ENCODE results near the gene TMEM200A.
A peak's percentile ranks its signal among the peaks of the same experiment; 100 is the strongest.

Gene TMEM200A

GRCh38 chr6:130381012-130381411 is 15.2 kb downstream of the TMEM200A start:
- Histone ChIP-seq H3K9me3 (ENCODE audit: severe bottlenecking) (no peaks in the 10 kb centered on the region), H3K4me1 (ENCODE audit: insufficient read depth, poor library complexity, severe bottlenecking) (peaks cover 11% of the 10 kb centered on the region), H3K27ac (ENCODE audit: poor library complexity, severe bottlenecking) (no peak overlapping the region), H3K27me3 (ENCODE audit: insufficient read depth, poor library complexity, severe bottlenecking) (no peaks in the 10 kb centered on the region), H3K36me3 (ENCODE audit: low read depth) (no peaks in the 10 kb centered on the region), H3K4me3 (ENCODE audit: severe bottlenecking) (no peak overlapping the region)
- no peak for DNase-seq (ENCODE audit: low spot score)
- ATAC-seq (ENCODE audit: low read depth), result no peak
- no peak for TF ChIP-seq CTCF (IDR thresholded peaks at IDR 0.05; ENCODE audit: poor library complexity, severe bottlenecking)

GRCh38 chr6:130381459-130382380 is 15.9 kb downstream of the TMEM200A start:
- TF ChIP-seq CTCF (IDR thresholded peaks at IDR 0.05; ENCODE audit: poor library complexity, severe bottlenecking), result no peak
- Histone ChIP-seq H3K4me1 (ENCODE audit: insufficient read depth, poor library complexity, severe bottlenecking) (peaks cover 11% of the 10 kb centered on the region), H3K9me3 (ENCODE audit: severe bottlenecking) (no peaks in the 10 kb centered on the region), H3K27ac (ENCODE audit: poor library complexity, severe bottlenecking) (no peak overlapping the region), H3K36me3 (ENCODE audit: low read depth) (no peaks in the 10 kb centered on the region), H3K27me3 (ENCODE audit: insufficient read depth, poor library complexity, severe bottlenecking) (no peaks in the 10 kb centered on the region), H3K4me3 (ENCODE audit: severe bottlenecking) (no peak overlapping the region)
- ATAC-seq (ENCODE audit: low read depth) (no peak), DNase-seq (ENCODE audit: low spot score) (no peak)

- no peaks in the 10 kb centered on the region for H3K27me3 ChIP-seq (ENCODE audit: insufficient read depth, poor library complexity, severe bottlenecking)
- ATAC-seq (ENCODE audit: low read depth) (peak; percentile 97), DNase-seq (ENCODE audit: low spot score) (peak; percentile 58)
- peak overlapping the region; percentile 61 for H3K27ac ChIP-seq (ENCODE audit: poor library complexity, severe bottlenecking)
- H3K36me3 ChIP-seq (ENCODE audit: low read depth), result no peaks in the 10 kb centered on the region
- peaks cover 11% of the 10 kb centered on the region for H3K4me1 ChIP-seq (ENCODE audit: insufficient read depth, poor library complexity, severe bottlenecking)
- no peaks in the 10 kb centered on the region for H3K9me3 ChIP-seq (ENCODE audit: severe bottlenecking)
- no peak overlapping the region for H3K4me3 ChIP-seq (ENCODE audit: severe bottlenecking)
- no peak for TF ChIP-seq CTCF (IDR thresholded peaks at IDR 0.05; ENCODE audit: poor library complexity, severe bottlenecking)
These were observed 17.2 kb downstream of the TMEM200A start for GRCh38 chr6:130382872-130383490.

GRCh38 chr6:130385064-130385695 is 19.4 kb downstream of the TMEM200A start:
- no peaks in the 10 kb centered on the region for H3K36me3 ChIP-seq (ENCODE audit: low read depth)
- peaks cover 11% of the 10 kb centered on the region for H3K4me1 ChIP-seq (ENCODE audit: insufficient read depth, poor library complexity, severe bottlenecking)
- no peak for TF ChIP-seq CTCF (IDR thresholded peaks at IDR 0.05; ENCODE audit: poor library complexity, severe bottlenecking)
- H3K27me3 ChIP-seq (ENCODE audit: insufficient read depth, poor library complexity, severe bottlenecking), result no peaks in the 10 kb centered on the region
- ATAC-seq (ENCODE audit: low read depth) (no peak), DNase-seq (ENCODE audit: low spot score) (no peak)
- H3K4me3 ChIP-seq (ENCODE audit: severe bottlenecking), result no peak overlapping the region
- H3K9me3 ChIP-seq (ENCODE audit: severe bottlenecking), result no peaks in the 10 kb centered on the region
- H3K27ac ChIP-seq (ENCODE audit: poor library complexity, severe bottlenecking), result no peak overlapping the region
